Activated CD8-positive, alpha-beta memory T cell treated with anti-CD3 and anti-CD28 coated beads, Interleukin-2, amount 50 U/mL, for 24 hours (primary cell): ENCODE measurements around the gene DYSF.

Source experiments
- DNase-seq: peaks from one replicate; pipeline ENCODE4 v3.0.0-alpha.2; 2020; ENCODE audit errors: extremely low read depth

Gene DYSF

GRCh38 chr2:71727562-71727961 is 274.2 kb downstream of the DYSF start:
- no peak for DNase-seq

- DNase-seq: no peak
These were observed 274.7 kb downstream of the DYSF start for GRCh38 chr2:71728036-71728435.

GRCh38 chr2:71730785-71731383 is 277.5 kb downstream of the DYSF start:
- DNase-seq: no peak

GRCh38 chr2:71734620-71735019 is 281.3 kb downstream of the DYSF start:
- DNase-seq: no peak

- DNase-seq: no peak
These were observed 282.3 kb downstream of the DYSF start for GRCh38 chr2:71735676-71736075.
